Measurements from ENCODE around the gene ESRRA.

- TF ChIP-seq CTCF (conservative IDR thresholded peaks at IDR 0.05) (no peak), EZH2 (IDR thresholded peaks at IDR 0.05; ENCODE audit: low read depth) (no peak)
Measured at GRCh38 chr11:64306563-64306875, 1.2 kb downstream of the ESRRA start.
